ENCODE data around the gene NAA35. TPM values are rescaled to one million over a fixed set of nuclear protein-coding genes. Genes with fewer than 3 reads are reported as not detected.

NAA35 gene
- total and polyA plus RNA-seq, 9 of the 15 experiments (the other 6 are each of a cell fraction or from before 2014, with no cell fraction given): 17.7 to 43.9 (median 29.0) TPM

GRCh38 chr9:86061972-86062739 lies 121.2 kb downstream of the NAA35 start:
- FAIRE-seq (no peak), DNase-seq (ENCODE audit: extremely low read depth in 1 of 4, low spot score in 3 of 4) (no peak), ATAC-seq (no peak)
- BruUV-seq (replicated peaks): no TSS peak
- H4K20me1 ChIP-seq (replicated peaks; ENCODE audit: control insufficient read depth, insufficient read depth, low read length): no peaks in the 10 kb centered on the region
- H3K9ac ChIP-seq (ENCODE audit: insufficient read depth in 1 of 2, low read depth in 2 of 2, low read length in 2 of 2): no peak overlapping the region
- no peaks in the 10 kb centered on the region for H3K36me3 ChIP-seq (ENCODE audit: control insufficient read depth, insufficient read depth, low read length)
- no peaks in the 10 kb centered on the region for H3K4me1 ChIP-seq (replicated peaks in 1 of 2; ENCODE audit: control insufficient read depth in 2 of 2, insufficient read depth in 2 of 2, low read length in 2 of 2)
- ChIA-PET CTCF (ENCODE audit: low intra/inter-chr PET ratio) (no interaction called here), POLR2A (interaction anchor here (1.2 kb wide), 1 partner anchor 19 kb away, joined by 4 read pairs; no protein-coding TSS in a partner anchor)
- peaks cover 15 to 58% of the 10 kb centered on the region in 2 experiments for H3K27me3 ChIP-seq (ENCODE audit: control insufficient read depth in 2 of 2, insufficient read depth in 2 of 2, low read length in 2 of 2)
- no peaks in the 10 kb centered on the region for H3K9me1 ChIP-seq (ENCODE audit: control insufficient read depth, insufficient read depth, low read length)
- no peaks in the 10 kb centered on the region for H3K9me3 ChIP-seq (replicated peaks; ENCODE audit: control insufficient read depth, insufficient read depth, low read depth, low read length)
- no peaks in the 10 kb centered on the region for H3K79me2 ChIP-seq (ENCODE audit: control insufficient read depth, insufficient read depth, low read length)
- WGBS (ENCODE audit: insufficient coverage, low coverage, missing lambda C conversion rate): 0% methylated on average over 6 of the region's 11 CpGs
- no peak overlapping the region for H3K27ac ChIP-seq (ENCODE audit: extremely low read depth, low read depth, low read length)
- TF ChIP-seq CGGBP1 (CRISPR knock-in tag; IDR thresholded peaks at IDR 0.05): no peak
- TF ChIP-seq ZNF263 (CRISPR knock-in tag; IDR thresholded peaks at IDR 0.05; ENCODE audit: borderline replicate concordance): peak; percentile 48; the same call in 1 of the 2 replicates
- TF ChIP-seq STAG1 (CRISPR knock-in tag; IDR thresholded peaks at IDR 0.05; ENCODE audit: borderline replicate concordance): no peak
- TF ChIP-seq ZBTB7A (IDR thresholded peaks at IDR 0.05; ENCODE audit: borderline replicate concordance, control insufficient read depth, low read depth, low read length): no peak
- no peak overlapping the region for H2AFZ ChIP-seq (ENCODE audit: low read depth, low read length)
- H3K4me3 ChIP-seq: no peak overlapping the region
- no peak overlapping the region for H3K4me2 ChIP-seq (ENCODE audit: insufficient read depth, low read length)
- intact Hi-C loops (cut with micrococcal nuclease) (no loop called here), in situ Hi-C loops (cut with MboI) (no loop called here)
